Heart right ventricle (tissue), 16 donors: Measurements from ENCODE around the gene ZNF423. TPM values are rescaled to one million over a fixed set of nuclear protein-coding genes. Genes with fewer than 3 reads are reported as not detected.

ENCODE experiments used
- ATAC-seq, 8 donors: fragments of 200-7000 bp; cut with Tn5 transposase; one replicate each; pipeline ENCODE4 v1.9.1; 2020; ENCODE audit warnings: mild to moderate bottlenecking in 8 of 8, moderate library complexity in 8 of 8, moderate number of reproducible peaks in 1 of 8
- DNase-seq, 2 donors: peaks; one replicate each; pipeline ENCODE4 v3.0.0-alpha.2; 2020
- H3K27ac ChIP-seq, 10 donors: fragments of 200-600 bp; sonication (generic) in 2 of 10; one replicate each; pipeline versions ENCODE4 v1.5.0 to v1.8.0; 2020 to 2022; ENCODE audit warnings: mild to moderate bottlenecking in 3 of 10
- H3K27me3 ChIP-seq, 7 donors: fragments of 200-600 bp; one replicate each; pipeline ENCODE4 v1.8.0; 2021 to 2022; ENCODE audit warnings: mild to moderate bottlenecking in 2 of 7
- H3K36me3 ChIP-seq, 9 donors: fragments of 200-600 bp; sonication (generic) in 1 of 9; one replicate each; pipeline versions ENCODE4 v1.5.0 to v1.8.0; 2020 to 2022; ENCODE audit warnings: mild to moderate bottlenecking in 2 of 9
- H3K4me1 ChIP-seq, 9 donors: fragments of 200-600 bp; sonication (generic) in 1 of 9; one replicate each; pipeline versions ENCODE4 v1.5.0 to v1.8.0; 2020 to 2022; ENCODE audit warnings: mild to moderate bottlenecking in 4 of 9
- H3K4me3 ChIP-seq, 10 donors: fragments of 200-600 bp; sonication (generic) in 2 of 10; one replicate each; pipeline versions ENCODE4 v1.5.0 to v1.8.0; 2020 to 2022; ENCODE audit warnings: mild to moderate bottlenecking in 7 of 10, moderate library complexity in 2 of 10
- H3K9me3 ChIP-seq, 11 donors: fragments of 200-600 bp in 10 of 11; sonication (generic) in 2 of 11; one replicate each; pipeline versions ENCODE4 v1.5.0 to v1.8.0; 2013 to 2022; ENCODE audit warnings: mild to moderate bottlenecking in 2 of 11, control low read depth in 1 of 11, moderate library complexity in 1 of 11
- CTCF ChIP-seq, 9 donors: fragments of 200-600 bp; sonication (generic) in 2 of 9; IDR thresholded peaks; one replicate each; pipeline versions ENCODE4 v1.5.0 to v1.8.0; 2021 to 2022; ENCODE audit warnings: antibody characterized with exemption in 9 of 9, mild to moderate bottlenecking in 5 of 9, moderate library complexity in 1 of 9
- WGBS, 2 donors: extraction: QIAGEN DNeasy Blood & Tissue Kit; methylation state at CpG; one replicate each; pipeline ENCODE4 v1.1.7; 2013; ENCODE audit warnings: inconsistent platforms in 1 of 2; 5-methylcytosine and 5-hydroxymethylcytosine counted together
- intact Hi-C, 10 donors: fragments of 100-400 bp; cut with DNase I; formaldehyde crosslinking; loops; one replicate each; pipeline versions ENCODE4 v1.11.1 to v1.14.2; 2022
- polyA plus RNA-seq, 2 donors: library from polyadenylated mRNA; stranded (reverse); fragments of 200-250 nt; gene quantifications; one replicate each; pipeline ENCODE4 v1.2.3, GENCODE V29; 2013
- total RNA-seq, 10 donors: library from RNA; stranded (reverse); fragmentation: NEBNext Ultra II Directional in 3 of 10; extraction: Animal tissue kit (Norgen Biotek cat#: 25700) in 3 of 10; gene quantifications; one replicate each; pipeline versions ENCODE4 v1.2.1 to v1.2.4, GENCODE V29; 2021 to 2023
- donor health status: Arrhythmogenic right ventricular cardiomyopathy.
- donor health status: ischemic (EF 13 %, LVEDD 7.1; RV severe dilation, severe dysfunction).
- donor health status: healthy with polysubstance abuse.
- donor health status: DM: no; HTN: yes; CAD: no.
- donor health status: DM: no; HTN: no; CAD: no.
- donor health status: ischemic (EF 25% LVEDD 6.9; RV normal size, moderate dysfunction).
- donor health status: ischemic (EF 25% LVEDD 5.7; RV mildly dilated, moderate dysfunction).
- donor health status: healthy.
- donor health status: DM: yes; HTN: yes; CAD: no.
- donor health status: Ischemic cardiomyopathy.
- donor health status: ischemic (EF 35%, LVEDD 5.7; RV mildly dilated, moderate dysfunction).
- donor health status: nonischemic (EF 11% LVEDD 7.7; RV severe dilation, severe dysfunction).
- donor health status: DM: yes; HTN: yes; CAD: no.
- donor health status: PGD.
- donor health status: ischemic (EF 29% LVEDD 5.4; RV normal size, mild dysfunction).
- donor health status: nonischemic (EF 23%, LVEDD 6.1; RV moderate dilation, normal function).

ZNF423 gene
- total and polyA plus RNA-seq, 12 donors: 2.6 to 10.6 (median 7.0) TPM

- intact Hi-C loops: no loop called here
- no peak overlapping the region for H3K27ac ChIP-seq
- no peak for DNase-seq
These were observed 230.4 kb downstream of the ZNF423 start for GRCh38 chr16:49625311-49626065.

GRCh38 chr16:49623501-49624266 lies 232.2 kb downstream of the ZNF423 start:
- DNase-seq (no peak), ATAC-seq (no peak)
- intact Hi-C loops: no loop called here
- no peak for TF ChIP-seq CTCF (IDR thresholded peaks at IDR 0.05)
- 81 to 93% methylated on average over 8 of the region's 8 CpGs for WGBS, 2 donors
- H3K4me3 ChIP-seq: no peak overlapping the region
- peaks cover 3 to 28% (median 21%) of the 10 kb centered on the region in 9 donors for H3K4me1 ChIP-seq
- peaks cover 0 to 18% (median 0%) of the 10 kb centered on the region in 9 donors for H3K36me3 ChIP-seq
- no peaks in the 10 kb centered on the region for H3K27me3 ChIP-seq
- no peak overlapping the region for H3K27ac ChIP-seq
- H3K9me3 ChIP-seq: peaks cover 0 to 3% (median 0%) of the 10 kb centered on the region in 11 donors

More at GRCh38 chr16:49625311-49626065, 230.4 kb downstream of the ZNF423 start:
- no peaks in the 10 kb centered on the region for H3K27me3 ChIP-seq
- H3K4me3 ChIP-seq: no peak overlapping the region
- 79 to 80% methylated on average over 3 of the region's 3 CpGs for WGBS, 2 donors
- no peak for ATAC-seq
- peaks cover 3 to 13% (median 10%) of the 10 kb centered on the region in 9 donors for H3K4me1 ChIP-seq
- H3K9me3 ChIP-seq: peaks cover 0 to 12% (median 0%) of the 10 kb centered on the region in 11 donors
- H3K36me3 ChIP-seq: peaks cover 0 to 18% (median 0%) of the 10 kb centered on the region in 9 donors
- no peak for TF ChIP-seq CTCF (IDR thresholded peaks at IDR 0.05)

- ATAC-seq (no peak), DNase-seq (no peak)
- whole genome bisulfite sequencing, 2 donors: 94% methylated on average over 17 of the region's 17 CpGs
- H3K4me1 ChIP-seq: peaks cover 3 to 28% (median 21%) of the 10 kb centered on the region in 9 donors
- no peaks in the 10 kb centered on the region for H3K27me3 ChIP-seq
- peaks cover 0 to 18% (median 0%) of the 10 kb centered on the region in 9 donors for H3K36me3 ChIP-seq
- no peak overlapping the region for H3K27ac ChIP-seq
- H3K9me3 ChIP-seq: no peaks in the 10 kb centered on the region
- no peak for TF ChIP-seq CTCF (IDR thresholded peaks at IDR 0.05)
- intact Hi-C loops: no loop called here
- no peak overlapping the region for H3K4me3 ChIP-seq
These were observed 233.2 kb downstream of the ZNF423 start for GRCh38 chr16:49622421-49623402.

GRCh38 chr16:49622084-49622390 lies 233.9 kb downstream of the ZNF423 start:
- H3K27ac ChIP-seq: peak overlapping the region in 2 of 10 donors; percentile 85 to 87
- ATAC-seq (no peak), DNase-seq (no peak)
- no peaks in the 10 kb centered on the region for H3K9me3 ChIP-seq
- no peak for TF ChIP-seq CTCF (IDR thresholded peaks at IDR 0.05)
- H3K4me1 ChIP-seq: peaks cover 3 to 28% (median 21%) of the 10 kb centered on the region in 9 donors
- H3K27me3 ChIP-seq: no peaks in the 10 kb centered on the region
- intact Hi-C loops: no loop called here
- peaks cover 0 to 18% (median 0%) of the 10 kb centered on the region in 9 donors for H3K36me3 ChIP-seq
- WGBS, 2 donors: 72 to 99% methylated on average over 4 of the region's 4 CpGs
- H3K4me3 ChIP-seq: no peak overlapping the region
